GM12892 (cell line): ENCODE measurements around the gene HMCES.

Experiments
- POLR2A ChIP-seq: IDR thresholded peaks from 2 replicates; pipeline ENCODE4 v1.6.1; 2011; ENCODE audit warnings: low read depth, low read length, control low read depth
- POLR2AphosphoS5 ChIP-seq: IDR thresholded peaks from 2 replicates; pipeline ENCODE4 v1.6.1; 2011; ENCODE audit warnings: low read depth, low read length, control low read depth

DNA sequence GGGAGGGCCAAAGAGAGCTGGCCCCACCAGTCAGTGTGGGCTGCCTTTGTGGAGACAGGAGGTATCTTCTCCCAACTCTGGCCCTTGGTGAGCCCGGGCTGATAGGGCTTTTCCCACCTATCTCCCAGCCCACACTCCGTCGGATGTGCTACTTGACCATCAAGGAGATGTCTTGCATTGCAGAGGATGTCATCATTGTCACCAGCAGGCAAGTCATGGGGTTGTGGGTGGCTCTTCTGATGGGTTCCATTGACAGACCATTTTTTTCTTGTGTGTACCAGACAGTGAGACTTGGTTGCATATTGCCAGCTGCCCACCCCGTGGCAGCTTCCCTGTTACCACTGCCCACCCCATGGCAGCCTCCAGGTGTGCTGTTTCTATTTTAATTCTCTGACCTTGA lies 25.9 kb upstream of the HMCES start:
- TF ChIP-seq POLR2A (no peak), POLR2AphosphoS5 (no peak)
